CD14-positive monocyte (primary cell): ENCODE data around the gene ADPRS. TPM values are rescaled to one million over a fixed set of nuclear protein-coding genes. Genes with fewer than 3 reads are reported as not detected.

Experiments
- DNase-seq, 3 donors: peaks; one replicate each; pipeline ENCODE4 v3.0.0-alpha.2; 2011 to 2022
- H2AFZ ChIP-seq: 2 replicates; pipeline ENCODE4 v1.6.0; 2012; ENCODE audit warnings: mild to moderate bottlenecking, low read depth, low read length, inconsistent platforms; ENCODE audit not compliant: insufficient read depth, poor library complexity, severe bottlenecking
- H3K27ac ChIP-seq, 2 donors: 1 replicate in 1 of 2; 2 replicates in 1 of 2; pipeline ENCODE4 v1.5.1; 2012 to 2013; ENCODE audit warnings: low read length in 2 of 2, control low read depth in 1 of 2, inconsistent platforms in 1 of 2, low read depth in 1 of 2, mild to moderate bottlenecking in 1 of 2
- H3K27me3 ChIP-seq, 2 donors: one replicate each; pipeline versions ENCODE4 v1.6.0 to v1.6.1; 2011 to 2013; ENCODE audit warnings: low read length in 2 of 2; ENCODE audit not compliant: control insufficient read depth in 2 of 2, insufficient read depth in 2 of 2
- H3K36me3 ChIP-seq, 2 donors: replicated peaks in 1 of 2; 1 replicate in 1 of 2; 2 replicates in 1 of 2; pipeline versions ENCODE4 v1.5.1 to v1.6.1; 2012 to 2013; ENCODE audit warnings: low read length in 2 of 2, control low read depth in 1 of 2, inconsistent platforms in 1 of 2, mild to moderate bottlenecking in 1 of 2; ENCODE audit not compliant: insufficient read depth in 2 of 2, control insufficient read depth in 1 of 2
- H3K4me1 ChIP-seq, 2 donors: 1 replicate in 1 of 2; 2 replicates in 1 of 2; pipeline versions ENCODE4 v1.5.1 to v1.6.1; 2012 to 2013; ENCODE audit warnings: low read length in 2 of 2, control low read depth in 1 of 2, inconsistent platforms in 1 of 2, mild to moderate bottlenecking in 1 of 2, moderate library complexity in 1 of 2; ENCODE audit not compliant: insufficient read depth in 2 of 2, control insufficient read depth in 1 of 2
- H3K4me2 ChIP-seq: replicated peaks from 2 replicates; pipeline ENCODE3; 2012; ENCODE audit warnings: low read length, moderate library complexity, mild to moderate bottlenecking; ENCODE audit not compliant: poor library complexity, severe bottlenecking; ENCODE audit errors: extremely low read depth
- H3K4me3 ChIP-seq, 3 experiments: fragments of 200-600 bp in 1 of 3; sonication (generic) in 1 of 3; replicated peaks in 1 of 3; 1 replicate in 2 of 3; 2 replicates in 1 of 3; pipeline ENCODE4 v1.5.1; 2011 to 2013; ENCODE audit warnings: low read length in 3 of 3, mild to moderate bottlenecking in 3 of 3, control low read depth in 2 of 3, low read depth in 2 of 3, inconsistent platforms in 1 of 3, moderate library complexity in 1 of 3
- H3K79me2 ChIP-seq: 2 replicates; pipeline ENCODE4 v1.6.0; 2012; ENCODE audit warnings: mild to moderate bottlenecking, control low read depth, inconsistent platforms, low read length, moderate library complexity; ENCODE audit not compliant: insufficient read depth
- H3K9ac ChIP-seq: 2 replicates; pipeline ENCODE4 v1.6.0; 2017; ENCODE audit warnings: low read length, mild to moderate bottlenecking; ENCODE audit not compliant: insufficient read depth, poor library complexity, severe bottlenecking
- H3K9me3 ChIP-seq, 2 donors: replicated peaks in 1 of 2; 1 replicate in 1 of 2; 2 replicates in 1 of 2; pipeline versions ENCODE4 v1.5.1 to v1.6.1; 2012 to 2013; ENCODE audit warnings: low read length in 2 of 2, control low read depth in 1 of 2; ENCODE audit not compliant: control insufficient read depth in 1 of 2, insufficient read depth in 1 of 2
- H4K20me1 ChIP-seq: 2 replicates; pipeline ENCODE4 v1.6.0; 2012; ENCODE audit warnings: mild to moderate bottlenecking, low read length, control low read depth, moderate library complexity; ENCODE audit not compliant: insufficient read depth
- H3K27ac Mint-ChIP-seq, 7 donors: one replicate each; pipeline ENCODE4 v1.8.0; 2020; ENCODE audit warnings: mild to moderate bottlenecking in 7 of 7, mixed read lengths in 7 of 7, moderate library complexity in 6 of 7, inconsistent platforms in 2 of 7
- H3K27me3 Mint-ChIP-seq, 3 donors: one replicate each; pipeline ENCODE4 v1.8.0; 2021 to 2022; ENCODE audit warnings: low read depth in 3 of 3, mild to moderate bottlenecking in 3 of 3, mixed read lengths in 3 of 3, moderate library complexity in 3 of 3, inconsistent platforms in 1 of 3
- H3K36me3 Mint-ChIP-seq, 2 donors: one replicate each; pipeline ENCODE4 v1.8.0; 2020; ENCODE audit warnings: mixed read lengths in 2 of 2, inconsistent platforms in 1 of 2, mild to moderate bottlenecking in 1 of 2
- H3K4me1 Mint-ChIP-seq: one replicate; pipeline ENCODE4 v1.8.0; 2020; ENCODE audit warnings: mild to moderate bottlenecking, mixed read lengths
- H3K4me3 Mint-ChIP-seq, 2 donors: one replicate each; pipeline ENCODE4 v1.8.0; 2020; ENCODE audit warnings: mild to moderate bottlenecking in 2 of 2, mixed read lengths in 2 of 2, moderate library complexity in 1 of 2
- H3K9me3 Mint-ChIP-seq, 7 donors: one replicate each; pipeline ENCODE4 v1.8.0; 2020 to 2022; ENCODE audit warnings: mixed read lengths in 7 of 7, mild to moderate bottlenecking in 6 of 7, moderate library complexity in 6 of 7, inconsistent platforms in 2 of 7
- WGBS: methylation state at CpG from one replicate; pipeline ENCODE4 v1.1.5; 2013; ENCODE audit warnings: missing lambda C conversion rate; ENCODE audit not compliant: insufficient coverage; 5-methylcytosine and 5-hydroxymethylcytosine counted together
- intact Hi-C, 2 donors: fragments of 100-400 bp; cut with micrococcal nuclease; formaldehyde crosslinking; loops; one replicate each; pipeline versions ENCODE4 v1.15.0 to v1.15.1; 2023
- polyA plus RNA-seq, 3 donors: library from polyadenylated mRNA; depleted of rRNA in 1 of 3; unstranded in 2 of 3; stranded (reverse) in 1 of 3; fragments of 300-500 nt in 2 of 3; fragments of >200 nt in 1 of 3; fragmentation: Illumina TruSeq in 2 of 3; gene quantifications; 1 replicate in 2 of 3; 2 replicates in 1 of 3; pipeline ENCODE4 v1.2.3, GENCODE V29; 2012 to 2021
- TF ChIP-seq, protein P1 (sequence below): fragments of 200-600 bp; IDR thresholded peaks from one replicate; pipeline ENCODE4 v1.8.0; 2022; ENCODE audit warnings: antibody characterized with exemption, mild to moderate bottlenecking

The ADPRS gene
- polyA plus RNA-seq, 3 donors = 13.4 to 30.6 (median 21.9) TPM

DNA sequence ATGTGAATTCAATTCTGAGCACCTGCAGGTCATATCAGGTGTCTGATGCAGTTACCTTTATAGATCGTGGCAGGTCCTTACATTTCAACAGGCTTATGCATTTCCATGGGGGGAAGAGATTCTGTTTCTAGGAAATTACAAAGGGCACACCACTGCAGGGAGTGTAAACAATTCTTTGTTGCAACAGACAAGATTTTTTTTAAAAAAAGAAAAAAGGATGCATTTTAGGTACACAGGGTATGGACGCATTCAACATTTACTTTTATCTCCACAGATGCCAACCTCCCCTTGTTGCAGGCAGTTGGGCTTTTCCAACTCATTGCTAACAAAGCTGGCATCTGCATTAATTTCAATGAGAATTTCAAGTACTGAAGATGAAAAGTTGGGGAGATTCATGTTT, 18.3 kb upstream of the ADPRS start:
- Histone ChIP-seq H3K9me3 (no peaks in the 10 kb centered on the region), H3K4me3 (no peak overlapping the region), H3K4me2 (no peak overlapping the region), H2AFZ (no peak overlapping the region), H3K27ac (no peak overlapping the region), H3K4me1 (peaks cover 11 to 16% of the 10 kb centered on the region in 2 donors), H3K9ac (no peak overlapping the region), H3K36me3 (peaks cover 0 to 4% of the 10 kb centered on the region in 2 donors), H3K27me3 (no peaks in the 10 kb centered on the region), H4K20me1 (no peaks in the 10 kb centered on the region), H3K79me2 (no peaks in the 10 kb centered on the region)
- DNase-seq = no peak
- H3K36me3 Mint-ChIP-seq = peaks cover 5 to 8% of the 10 kb centered on the region in 2 donors
- H3K27ac Mint-ChIP-seq = no peak overlapping the region
- TF ChIP-seq, protein P1, sequence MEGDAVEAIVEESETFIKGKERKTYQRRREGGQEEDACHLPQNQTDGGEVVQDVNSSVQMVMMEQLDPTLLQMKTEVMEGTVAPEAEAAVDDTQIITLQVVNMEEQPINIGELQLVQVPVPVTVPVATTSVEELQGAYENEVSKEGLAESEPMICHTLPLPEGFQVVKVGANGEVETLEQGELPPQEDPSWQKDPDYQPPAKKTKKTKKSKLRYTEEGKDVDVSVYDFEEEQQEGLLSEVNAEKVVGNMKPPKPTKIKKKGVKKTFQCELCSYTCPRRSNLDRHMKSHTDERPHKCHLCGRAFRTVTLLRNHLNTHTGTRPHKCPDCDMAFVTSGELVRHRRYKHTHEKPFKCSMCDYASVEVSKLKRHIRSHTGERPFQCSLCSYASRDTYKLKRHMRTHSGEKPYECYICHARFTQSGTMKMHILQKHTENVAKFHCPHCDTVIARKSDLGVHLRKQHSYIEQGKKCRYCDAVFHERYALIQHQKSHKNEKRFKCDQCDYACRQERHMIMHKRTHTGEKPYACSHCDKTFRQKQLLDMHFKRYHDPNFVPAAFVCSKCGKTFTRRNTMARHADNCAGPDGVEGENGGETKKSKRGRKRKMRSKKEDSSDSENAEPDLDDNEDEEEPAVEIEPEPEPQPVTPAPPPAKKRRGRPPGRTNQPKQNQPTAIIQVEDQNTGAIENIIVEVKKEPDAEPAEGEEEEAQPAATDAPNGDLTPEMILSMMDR = no peak
- peaks cover 17% of the 10 kb centered on the region for H3K4me1 Mint-ChIP-seq
- peaks cover 0 to 6% (median 4%) of the 10 kb centered on the region in 7 donors for H3K9me3 Mint-ChIP-seq
- intact Hi-C loops = no loop called here
- no CpG with 5 or more reads among the region's 2 CpGs for WGBS
- H3K4me3 Mint-ChIP-seq = no peak overlapping the region
- peaks cover 0 to 2% (median 0%) of the 10 kb centered on the region in 3 donors for H3K27me3 Mint-ChIP-seq

DNA sequence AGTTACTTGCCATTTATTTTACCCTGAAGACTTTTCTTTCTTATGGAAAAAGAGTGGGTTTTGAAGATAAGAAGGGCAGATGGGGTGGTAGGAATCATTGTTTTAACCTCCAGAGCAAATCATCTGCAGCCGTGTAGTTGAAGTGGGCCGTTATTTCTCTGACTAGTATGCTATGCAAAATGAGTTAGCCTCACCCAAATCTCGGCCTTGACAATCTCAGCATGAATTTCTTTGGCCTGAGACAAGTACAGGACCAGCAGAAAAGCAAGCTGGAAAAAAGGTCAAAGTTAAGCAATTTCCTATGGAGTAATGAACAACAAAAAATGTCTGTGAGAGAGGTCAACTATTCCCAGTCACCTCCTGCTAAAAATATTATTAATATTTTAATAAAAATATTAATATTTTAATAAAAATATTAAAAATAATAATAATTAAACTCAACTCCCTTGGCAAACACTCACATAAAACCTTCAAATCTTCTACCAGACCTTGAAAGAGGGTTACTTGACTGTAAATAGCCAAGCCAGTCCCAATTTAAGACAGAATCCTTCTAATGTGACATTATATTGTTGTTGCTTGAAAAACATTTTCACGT, 11.6 kb upstream of the ADPRS start:
- H3K4me3 ChIP-seq = no peak overlapping the region
- H3K9me3 ChIP-seq = no peaks in the 10 kb centered on the region
- no peak overlapping the region for H3K27ac Mint-ChIP-seq
- no peak overlapping the region for H3K4me3 Mint-ChIP-seq
- no peaks in the 10 kb centered on the region for H4K20me1 ChIP-seq
- no peaks in the 10 kb centered on the region for H3K27me3 ChIP-seq
- peaks cover 26% of the 10 kb centered on the region for H3K4me1 Mint-ChIP-seq
- H2AFZ ChIP-seq = no peak overlapping the region
- H3K4me2 ChIP-seq = no peak overlapping the region
- intact Hi-C loops = no loop called here
- H3K27me3 Mint-ChIP-seq = peaks cover 0 to 8% (median 3%) of the 10 kb centered on the region in 3 donors
- DNase-seq = no peak
- H3K27ac ChIP-seq = peak overlapping the region in 1 of 2 donors; percentile 31
- no CpG with 5 or more reads among the region's 4 CpGs for WGBS
- peaks cover 0 to 3% (median 0%) of the 10 kb centered on the region in 7 donors for H3K9me3 Mint-ChIP-seq
- TF ChIP-seq, protein P1 = no peak
- no peaks in the 10 kb centered on the region for H3K36me3 ChIP-seq
- no peaks in the 10 kb centered on the region for H3K79me2 ChIP-seq
- peaks cover 15 to 23% of the 10 kb centered on the region in 2 donors for H3K4me1 ChIP-seq
- H3K9ac ChIP-seq = no peak overlapping the region
- no peaks in the 10 kb centered on the region for H3K36me3 Mint-ChIP-seq
